Liver (tissue), 9 donors: ENCODE results near the gene NKX6-1. TPM values are rescaled to one million over a fixed set of nuclear protein-coding genes. Genes with fewer than 3 reads are reported as not detected.

Experiments
- DNase-seq: peaks from one replicate; pipeline ENCODE4 v3.0.0-alpha.2; 2017; ENCODE audit warnings: low spot score
- H3K27ac ChIP-seq, 2 donors: one replicate each; pipeline ENCODE4 v1.7.0; 2013; ENCODE audit warnings: inconsistent platforms in 2 of 2, low read length in 2 of 2, control low read depth in 1 of 2, low read depth in 1 of 2, mild to moderate bottlenecking in 1 of 2
- H3K27me3 ChIP-seq, 4 donors: one replicate each; pipeline versions ENCODE4 v1.6.1 to v1.7.0; 2013; ENCODE audit warnings: low read length in 3 of 4, inconsistent platforms in 1 of 4, mild to moderate bottlenecking in 1 of 4, moderate library complexity in 1 of 4; ENCODE audit not compliant: control insufficient read depth in 4 of 4, insufficient read depth in 4 of 4
- H3K36me3 ChIP-seq, 4 donors: one replicate each; pipeline versions ENCODE4 v1.6.1 to v1.7.0; 2013; ENCODE audit warnings: low read length in 3 of 4, mild to moderate bottlenecking in 3 of 4, low read depth in 1 of 4, moderate library complexity in 1 of 4; ENCODE audit not compliant: control insufficient read depth in 4 of 4, insufficient read depth in 3 of 4
- H3K4me1 ChIP-seq, 4 donors: one replicate each; pipeline versions ENCODE4 v1.6.1 to v1.7.0; 2013; ENCODE audit warnings: low read length in 3 of 4, mild to moderate bottlenecking in 3 of 4, moderate library complexity in 1 of 4; ENCODE audit not compliant: control insufficient read depth in 4 of 4, insufficient read depth in 4 of 4
- H3K4me3 ChIP-seq, 3 donors: one replicate each; pipeline versions ENCODE4 v1.6.1 to v1.7.0; 2013; ENCODE audit warnings: low read length in 3 of 3, control low read depth in 1 of 3, low read depth in 1 of 3, mild to moderate bottlenecking in 1 of 3
- H3K9ac ChIP-seq, 2 donors: one replicate each; pipeline ENCODE4 v1.7.0; 2013; ENCODE audit warnings: low read length in 2 of 2, mild to moderate bottlenecking in 2 of 2, moderate library complexity in 2 of 2, control low read depth in 1 of 2, low read depth in 1 of 2
- H3K9me3 ChIP-seq, 4 donors: one replicate each; pipeline versions ENCODE4 v1.6.1 to v1.7.0; 2013; ENCODE audit warnings: low read length in 3 of 4; ENCODE audit not compliant: control insufficient read depth in 4 of 4
- ATF3 ChIP-seq: IDR thresholded peaks from 2 replicates; pipeline ENCODE4 v1.6.1; 2016; ENCODE audit warnings: antibody characterized with exemption
- CTCF ChIP-seq: fragments of 150-350 bp; IDR thresholded peaks from 2 replicates; pipeline ENCODE4 v1.5.1; 2017; ENCODE audit warnings: improper control_type of control experiment, low read depth, low read length; ENCODE audit not compliant: missing input control
- EGR1 ChIP-seq, 2 donors: IDR thresholded peaks; 2 replicates each; pipeline ENCODE4 v1.6.1; 2016 to 2018; ENCODE audit warnings: antibody characterized with exemption in 2 of 2, low read depth in 2 of 2
- FOXA1 ChIP-seq: IDR thresholded peaks from 2 replicates; pipeline ENCODE4 v1.6.1; 2016; ENCODE audit warnings: antibody characterized with exemption
- FOXA2 ChIP-seq: IDR thresholded peaks from 2 replicates; pipeline ENCODE4 v1.6.1; 2016; ENCODE audit warnings: antibody characterized with exemption
- HNF4A ChIP-seq, 2 donors: conservative IDR thresholded peaks; 2 replicates each; pipeline ENCODE4 v1.6.1; 2016; ENCODE audit warnings: antibody characterized with exemption in 2 of 2, mild to moderate bottlenecking in 2 of 2
- HNF4G ChIP-seq: IDR thresholded peaks from 2 replicates; pipeline ENCODE4 v1.6.1; 2016; ENCODE audit warnings: antibody characterized with exemption
- JUND ChIP-seq, 2 donors: IDR thresholded peaks; 2 replicates each; pipeline ENCODE4 v1.6.1; 2016; ENCODE audit warnings: antibody characterized with exemption in 2 of 2
- MAX ChIP-seq: IDR thresholded peaks from 2 replicates; pipeline ENCODE4 v1.6.1; 2016; ENCODE audit warnings: antibody characterized with exemption
- NR2F2 ChIP-seq: IDR thresholded peaks from 2 replicates; pipeline ENCODE4 v1.6.1; 2016; ENCODE audit warnings: antibody characterized with exemption
- RAD21 ChIP-seq, 2 donors: IDR thresholded peaks; 2 replicates each; pipeline ENCODE4 v1.6.1; 2016; ENCODE audit warnings: antibody characterized with exemption in 2 of 2, mild to moderate bottlenecking in 2 of 2
- REST ChIP-seq: IDR thresholded peaks from 2 replicates; pipeline ENCODE4 v1.6.1; 2016; ENCODE audit warnings: antibody characterized with exemption, mild to moderate bottlenecking
- SP1 ChIP-seq: IDR thresholded peaks from 2 replicates; pipeline ENCODE4 v1.6.1; 2018; ENCODE audit warnings: antibody characterized with exemption, mild to moderate bottlenecking
- TAF1 ChIP-seq: conservative IDR thresholded peaks from 2 replicates; pipeline ENCODE4 v1.6.1; 2016; ENCODE audit warnings: antibody characterized with exemption, mild to moderate bottlenecking
- YY1 ChIP-seq: IDR thresholded peaks from 2 replicates; pipeline ENCODE4 v1.6.1; 2016; ENCODE audit warnings: antibody characterized with exemption, mild to moderate bottlenecking
- ZBTB33 ChIP-seq: IDR thresholded peaks from 2 replicates; pipeline ENCODE4 v1.6.1; 2016; ENCODE audit warnings: antibody characterized with exemption
- WGBS: extraction: QIAGEN DNeasy Blood & Tissue Kit; methylation state at CpG from one replicate; pipeline ENCODE4 v1.1.7; 2013; 5-methylcytosine and 5-hydroxymethylcytosine counted together
- polyA plus RNA-seq, 2 donors: library from polyadenylated mRNA; stranded (reverse) in 1 of 2; unstranded in 1 of 2; fragments of 200-250 nt in 1 of 2; fragments of >200 nt in 1 of 2; fragmentation: Nextera tagmentation in 1 of 2; extraction: Ambion mirVana in 1 of 2; gene quantifications; one replicate each; pipeline versions ENCODE4 v1.2.1 to v1.2.3, GENCODE V29; 2013 to 2015
- total RNA-seq, 2 donors: library from RNA; depleted of rRNA; stranded (reverse); fragments of >200 nt; gene quantifications; one replicate each; pipeline ENCODE4 v1.2.3, GENCODE V29; 2014
- donor health status: healthy.
- donor health status: healthy.
- donor health status: healthy.
- donor health status: healthy.
- donor health status: healthy.

Gene NKX6-1
- total and polyA plus RNA-seq, 4 donors = 0.05 TPM; not detected in 3

GRCh38 chr4:84511703-84512102, 12.6 kb upstream of the NKX6-1 start:
- H3K9me3 ChIP-seq = no peaks in the 10 kb centered on the region
- H3K9ac ChIP-seq = no peak overlapping the region
- H3K36me3 ChIP-seq = no peaks in the 10 kb centered on the region
- H3K27ac ChIP-seq = no peak overlapping the region
- TF ChIP-seq RAD21 (IDR thresholded peaks at IDR 0.05) (no peak), JUND (IDR thresholded peaks at IDR 0.05) (no peak), ATF3 (no peak), TAF1 (no peak), HNF4A (conservative IDR thresholded peaks at IDR 0.05) (no peak), HNF4G (no peak), YY1 (no peak)
- H3K27me3 ChIP-seq = peaks cover 0 to 12% (median 5%) of the 10 kb centered on the region in 4 donors
- WGBS = 80% methylated on average over 3 of the region's 3 CpGs
- no peak overlapping the region for H3K4me3 ChIP-seq
- H3K4me1 ChIP-seq = no peaks in the 10 kb centered on the region
- no peak for DNase-seq

- Histone ChIP-seq H3K9me3 (no peaks in the 10 kb centered on the region), H3K9ac (no peak overlapping the region), H3K4me3 (no peak overlapping the region), H3K27ac (no peak overlapping the region), H3K27me3 (peaks cover 0 to 24% (median 10%) of the 10 kb centered on the region in 4 donors), H3K4me1 (no peaks in the 10 kb centered on the region), H3K36me3 (no peaks in the 10 kb centered on the region)
- TF ChIP-seq CTCF (no peak), ZBTB33 (no peak), ATF3 (no peak), FOXA1 (no peak), TAF1 (no peak), NR2F2 (no peak), REST (no peak), MAX (no peak), FOXA2 (no peak), HNF4A (conservative IDR thresholded peaks at IDR 0.05) (no peak), RAD21 (IDR thresholded peaks at IDR 0.05) (no peak), EGR1 (IDR thresholded peaks at IDR 0.05; ENCODE audit: low read depth in 2 of 2) (no peak), SP1 (no peak)
- WGBS = 67% methylated on average over 5 of the region's 5 CpGs
- DNase-seq = no peak
These were observed 8.8 kb upstream of the NKX6-1 start for GRCh38 chr4:84507941-84508340.
